ENCODE results near the gene DYNC1I1.

DNA sequence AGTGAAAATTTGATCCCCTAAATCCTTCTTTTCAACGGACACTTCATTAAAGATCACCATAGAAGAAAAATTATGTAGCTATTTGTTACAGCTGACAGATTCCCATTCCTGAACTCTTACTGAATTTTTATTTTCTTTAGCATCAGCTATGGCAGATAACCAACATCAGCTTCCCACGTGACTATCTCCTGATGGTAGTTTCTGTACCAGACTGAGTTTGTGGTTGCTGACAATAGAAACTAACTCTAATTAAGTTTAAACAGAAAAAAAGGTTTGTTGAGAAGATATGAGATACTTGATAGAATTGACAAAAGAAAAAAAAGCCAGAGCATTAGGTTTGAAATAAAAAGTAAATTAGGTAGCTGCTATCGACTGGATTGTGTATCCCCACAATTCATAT is 101.8 kb downstream of the DYNC1I1 start:
- TF ChIP-seq POLR2AphosphoS5 (IDR thresholded peaks at IDR 0.05; ENCODE audit: low read depth, low read length) = no peak
- TF ChIP-seq, protein P1, sequence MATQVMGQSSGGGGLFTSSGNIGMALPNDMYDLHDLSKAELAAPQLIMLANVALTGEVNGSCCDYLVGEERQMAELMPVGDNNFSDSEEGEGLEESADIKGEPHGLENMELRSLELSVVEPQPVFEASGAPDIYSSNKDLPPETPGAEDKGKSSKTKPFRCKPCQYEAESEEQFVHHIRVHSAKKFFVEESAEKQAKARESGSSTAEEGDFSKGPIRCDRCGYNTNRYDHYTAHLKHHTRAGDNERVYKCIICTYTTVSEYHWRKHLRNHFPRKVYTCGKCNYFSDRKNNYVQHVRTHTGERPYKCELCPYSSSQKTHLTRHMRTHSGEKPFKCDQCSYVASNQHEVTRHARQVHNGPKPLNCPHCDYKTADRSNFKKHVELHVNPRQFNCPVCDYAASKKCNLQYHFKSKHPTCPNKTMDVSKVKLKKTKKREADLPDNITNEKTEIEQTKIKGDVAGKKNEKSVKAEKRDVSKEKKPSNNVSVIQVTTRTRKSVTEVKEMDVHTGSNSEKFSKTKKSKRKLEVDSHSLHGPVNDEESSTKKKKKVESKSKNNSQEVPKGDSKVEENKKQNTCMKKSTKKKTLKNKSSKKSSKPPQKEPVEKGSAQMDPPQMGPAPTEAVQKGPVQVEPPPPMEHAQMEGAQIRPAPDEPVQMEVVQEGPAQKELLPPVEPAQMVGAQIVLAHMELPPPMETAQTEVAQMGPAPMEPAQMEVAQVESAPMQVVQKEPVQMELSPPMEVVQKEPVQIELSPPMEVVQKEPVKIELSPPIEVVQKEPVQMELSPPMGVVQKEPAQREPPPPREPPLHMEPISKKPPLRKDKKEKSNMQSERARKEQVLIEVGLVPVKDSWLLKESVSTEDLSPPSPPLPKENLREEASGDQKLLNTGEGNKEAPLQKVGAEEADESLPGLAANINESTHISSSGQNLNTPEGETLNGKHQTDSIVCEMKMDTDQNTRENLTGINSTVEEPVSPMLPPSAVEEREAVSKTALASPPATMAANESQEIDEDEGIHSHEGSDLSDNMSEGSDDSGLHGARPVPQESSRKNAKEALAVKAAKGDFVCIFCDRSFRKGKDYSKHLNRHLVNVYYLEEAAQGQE (IDR thresholded peaks at IDR 0.05; ENCODE audit: insufficient read depth in 1 of 2, low read depth in 2 of 2, low read length in 2 of 2) = no peak
- no peak for TF ChIP-seq SIN3A (IDR thresholded peaks at IDR 0.05; ENCODE audit: borderline replicate concordance, insufficient read depth, low read length)
- no peak for TF ChIP-seq TAF1 (IDR thresholded peaks at IDR 0.05; ENCODE audit: borderline replicate concordance, insufficient read depth, low read length)
